ENCODE measurements around the gene STYXL2. TPM values are rescaled to one million over a fixed set of nuclear protein-coding genes. Genes with fewer than 3 reads are reported as not detected.

Gene STYXL2
- total RNA-seq, 1 donor from 2014 or later = 12.5 TPM

DNA sequence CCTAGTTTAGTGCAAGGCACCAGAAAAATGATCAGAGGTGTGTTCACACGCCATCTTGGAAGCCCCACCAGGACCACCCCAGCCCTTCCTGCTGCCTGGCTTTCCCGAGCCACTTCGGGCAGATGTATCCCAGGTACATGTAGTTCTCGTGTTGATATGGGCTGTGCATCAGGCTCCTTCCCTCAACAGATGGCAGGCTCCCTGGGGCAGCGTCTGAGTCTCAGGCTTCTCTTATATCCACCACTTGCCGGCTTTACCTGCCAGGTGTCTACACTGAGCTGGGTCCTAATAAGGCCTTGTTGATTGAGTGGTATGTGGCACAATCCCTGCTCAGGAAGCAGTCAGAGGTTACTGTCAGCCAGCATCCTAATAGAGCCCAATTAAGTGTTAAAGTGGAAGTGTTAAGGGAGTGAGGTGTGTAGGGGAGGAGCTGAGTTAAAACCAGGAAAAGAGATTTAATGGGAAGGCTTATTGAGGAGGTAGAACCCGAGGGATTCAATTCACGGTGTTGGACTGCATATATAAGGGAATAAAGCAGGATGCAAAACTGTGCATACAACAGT lies 12.2 kb upstream of the STYXL2 start:
- DNase-seq = no peak

DNA sequence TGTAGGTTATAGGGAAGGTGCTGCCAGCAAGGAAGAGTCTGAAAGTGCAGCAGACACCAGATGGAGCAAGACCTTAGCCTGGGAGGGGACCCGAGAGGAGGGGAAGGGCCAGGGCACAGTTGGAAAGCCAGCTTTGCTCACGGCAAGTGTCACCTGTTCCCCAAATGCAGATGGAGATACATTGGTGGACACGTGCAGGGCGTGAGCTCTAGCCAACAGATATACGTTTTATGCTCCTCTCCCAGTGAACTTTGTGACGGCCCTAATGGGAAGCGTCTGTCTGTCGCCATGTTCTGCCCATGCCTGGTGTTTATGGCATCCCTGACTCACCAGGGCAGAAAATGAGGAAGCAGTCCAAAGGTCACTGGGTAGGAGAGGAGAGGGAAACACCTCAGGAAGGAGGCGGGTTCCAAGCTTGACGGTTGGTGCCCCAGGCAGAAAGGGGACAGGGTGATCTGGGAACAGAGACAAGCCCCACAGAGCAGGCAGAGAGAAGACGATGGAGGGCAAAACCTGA lies 11.3 kb upstream of the STYXL2 start:
- no peak for DNase-seq

DNA sequence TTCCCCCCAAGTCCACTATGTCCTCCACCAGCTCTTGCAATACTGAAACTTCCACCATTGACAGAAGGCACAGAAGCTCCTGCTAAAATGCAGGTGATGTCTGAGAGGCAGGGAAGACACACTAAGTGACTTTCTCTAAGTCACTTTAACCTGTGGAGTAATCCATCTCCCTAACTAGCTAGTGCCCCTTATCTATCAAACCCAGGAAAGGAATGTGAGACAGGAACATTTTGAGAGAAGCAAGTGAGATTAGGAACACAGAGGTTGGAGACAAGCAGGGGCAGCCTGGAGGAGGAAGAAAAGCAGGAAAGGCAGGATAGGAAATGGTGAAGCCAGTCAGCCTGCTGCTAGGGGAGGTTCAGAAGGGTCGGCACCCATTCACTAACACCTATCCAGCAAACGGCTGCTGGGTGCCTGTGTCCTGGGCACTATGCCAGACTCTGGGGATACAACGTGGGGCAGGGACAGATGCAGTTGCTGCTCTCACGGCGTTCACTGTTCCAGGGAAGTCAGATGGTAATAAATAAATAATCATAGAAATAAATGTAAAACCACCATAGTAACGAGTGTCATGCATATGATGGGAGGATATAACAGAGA lies 10.7 kb upstream of the STYXL2 start:
- DNase-seq = no peak

DNA sequence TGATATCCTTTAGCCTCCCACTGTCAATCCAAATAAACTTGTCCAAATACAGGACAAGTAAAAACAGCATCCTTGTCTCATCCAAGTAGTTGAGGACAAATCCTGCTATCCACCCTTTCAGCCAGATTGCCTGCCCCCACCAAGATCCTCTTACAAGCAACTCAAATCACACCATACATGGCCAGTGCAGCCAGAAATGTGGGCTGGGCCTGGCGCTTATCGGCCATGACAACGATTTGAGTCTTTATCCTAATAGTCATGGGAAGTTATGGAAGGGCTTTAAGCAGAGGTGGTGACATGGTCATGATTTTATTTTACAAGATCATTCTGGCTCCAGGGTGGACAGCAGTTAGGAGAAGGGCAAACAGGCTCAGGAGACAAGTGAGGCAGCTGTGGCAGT lies 10.0 kb upstream of the STYXL2 start:
- DNase-seq = no peak

GRCh38 chr1:167084757-167085156 lies 9.1 kb upstream of the STYXL2 start:
- DNase-seq = no peak

DNA sequence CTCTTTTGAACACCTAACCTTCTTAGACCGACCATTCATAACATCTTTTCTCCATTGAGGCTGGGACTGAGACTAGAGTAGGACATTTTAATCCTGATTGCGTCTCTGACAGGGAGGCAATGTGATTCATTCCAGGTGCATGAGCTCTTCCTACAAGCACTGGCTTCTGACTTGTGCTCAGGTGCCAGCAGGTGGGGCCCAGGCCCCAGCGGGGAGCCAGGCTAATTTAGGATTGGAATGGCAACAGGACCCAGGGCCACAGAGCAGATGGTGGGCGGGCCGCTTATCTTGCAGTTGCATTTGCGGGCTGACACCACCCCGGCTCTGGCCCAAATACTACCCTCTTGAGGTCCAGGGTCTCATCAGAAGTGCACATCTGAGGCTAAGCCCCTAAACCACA lies 7.8 kb upstream of the STYXL2 start:
- DNase-seq = no peak

- DNase-seq = no peak
Measured at GRCh38 chr1:167086768-167087167, 7.1 kb upstream of the STYXL2 start.

GRCh38 chr1:167088746-167089417 lies 5.0 kb upstream of the STYXL2 start:
- no peak for DNase-seq

GRCh38 chr1:167089939-167090313 lies 3.9 kb upstream of the STYXL2 start:
- no peak for DNase-seq

- DNase-seq = no peak
Measured at GRCh38 chr1:167090314-167090942, 3.4 kb upstream of the STYXL2 start, which contains the start of gene GPA33. Gene GPA33, minus strand, starts transcription at chr1:167090377. Its CDS starts 90 bp downstream, at chr1:167090287.

DNA sequence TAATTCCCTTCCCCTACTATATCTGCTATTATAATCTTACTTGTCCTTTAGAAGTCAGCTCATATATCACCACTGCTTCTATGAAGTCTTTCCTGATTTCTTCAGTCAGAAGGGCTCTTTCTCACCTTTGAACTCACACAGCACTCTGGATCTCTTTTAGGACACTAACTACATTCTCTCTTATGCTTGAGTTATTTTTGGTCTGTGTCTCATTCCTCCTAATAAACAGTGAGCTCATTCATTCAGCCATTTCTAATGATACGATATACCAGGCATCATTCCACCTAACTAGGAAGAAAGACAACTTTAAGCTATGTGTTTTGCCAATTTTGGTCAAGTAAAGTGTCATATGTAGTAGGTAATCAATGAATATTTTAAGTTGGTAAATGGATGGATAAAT lies 1.2 kb upstream of the STYXL2 start:
- DNase-seq = no peak

GRCh38 chr1:167094690-167095089 lies 815 bp downstream of the STYXL2 start:
- no peak for DNase-seq

GRCh38 chr1:167095368-167095767 lies 1.5 kb downstream of the STYXL2 start:
- no peak for DNase-seq

DNA sequence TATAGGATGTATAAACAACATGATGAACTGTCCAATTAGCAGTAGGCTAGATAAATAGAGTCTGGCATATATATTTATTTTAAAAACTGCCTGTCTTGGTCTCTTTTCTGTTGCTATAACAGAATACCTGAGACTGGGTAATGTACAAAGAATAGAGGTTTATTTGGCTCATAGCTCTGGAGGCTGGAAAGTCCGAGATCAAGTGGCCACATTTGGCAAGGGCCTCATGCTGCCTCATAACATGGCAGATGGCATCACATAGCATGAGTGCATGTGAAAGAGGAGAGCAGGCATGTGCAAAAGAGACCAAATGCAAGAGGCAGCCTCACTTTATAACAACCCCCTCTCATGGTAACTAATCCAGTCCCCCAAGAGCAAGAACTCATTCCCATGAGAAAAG lies 6.0 kb downstream of the STYXL2 start:
- no peak for DNase-seq

DNA sequence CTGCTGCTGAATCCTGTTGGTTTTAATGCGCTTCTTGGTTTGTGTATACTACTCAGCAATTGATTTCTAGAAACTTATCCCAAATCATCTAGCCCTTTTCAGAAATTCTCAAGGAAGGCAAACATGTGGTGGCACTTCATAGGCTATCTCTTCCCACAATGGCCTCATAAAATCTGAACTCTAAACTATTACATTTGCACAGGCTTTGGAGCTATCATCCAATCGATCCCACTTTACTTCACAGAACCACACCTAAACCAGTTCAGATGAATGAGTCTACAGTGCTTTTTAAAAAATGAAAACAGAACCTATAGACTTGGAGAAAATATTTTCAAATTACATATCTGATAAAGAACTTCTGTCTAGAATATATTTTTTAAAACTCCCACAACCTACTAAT lies 6.9 kb downstream of the STYXL2 start:
- no peak for DNase-seq

GRCh38 chr1:167101754-167102153 lies 7.9 kb downstream of the STYXL2 start:
- no peak for DNase-seq

DNA sequence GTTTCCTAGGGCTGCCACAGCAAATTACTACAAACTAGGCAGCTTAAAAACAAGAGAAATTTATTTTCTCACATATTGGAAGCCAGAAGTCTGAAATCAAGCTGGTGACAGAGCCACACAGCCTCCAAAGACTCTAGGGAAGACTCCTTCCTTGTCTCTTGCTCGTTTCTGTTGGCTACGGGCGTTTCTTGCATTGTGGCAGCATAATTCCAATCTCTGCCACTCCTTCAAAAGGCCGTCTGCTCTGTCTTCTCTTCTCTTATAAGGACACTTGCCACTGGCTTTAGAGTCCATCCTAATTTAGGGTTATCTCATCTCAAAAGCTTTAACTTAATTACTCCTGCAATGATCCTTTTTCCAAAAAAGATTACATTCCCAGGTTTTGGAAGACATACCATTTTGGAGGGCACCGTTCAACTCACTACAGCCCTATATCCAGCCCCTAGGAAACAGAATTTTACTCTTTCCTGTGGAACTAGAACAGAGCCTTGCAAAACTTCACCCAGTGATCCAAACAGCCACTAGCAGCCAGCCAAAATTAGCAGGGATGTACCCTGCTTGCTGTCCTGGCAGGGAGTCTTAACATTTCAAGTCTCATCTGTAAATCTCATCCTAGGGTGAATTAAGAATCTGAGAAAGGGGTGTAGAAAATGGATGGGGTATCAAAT lies 9.2 kb downstream of the STYXL2 start:
- no peak for DNase-seq

GRCh38 chr1:167104256-167104633 lies 10.4 kb downstream of the STYXL2 start:
- no peak for DNase-seq

DNA sequence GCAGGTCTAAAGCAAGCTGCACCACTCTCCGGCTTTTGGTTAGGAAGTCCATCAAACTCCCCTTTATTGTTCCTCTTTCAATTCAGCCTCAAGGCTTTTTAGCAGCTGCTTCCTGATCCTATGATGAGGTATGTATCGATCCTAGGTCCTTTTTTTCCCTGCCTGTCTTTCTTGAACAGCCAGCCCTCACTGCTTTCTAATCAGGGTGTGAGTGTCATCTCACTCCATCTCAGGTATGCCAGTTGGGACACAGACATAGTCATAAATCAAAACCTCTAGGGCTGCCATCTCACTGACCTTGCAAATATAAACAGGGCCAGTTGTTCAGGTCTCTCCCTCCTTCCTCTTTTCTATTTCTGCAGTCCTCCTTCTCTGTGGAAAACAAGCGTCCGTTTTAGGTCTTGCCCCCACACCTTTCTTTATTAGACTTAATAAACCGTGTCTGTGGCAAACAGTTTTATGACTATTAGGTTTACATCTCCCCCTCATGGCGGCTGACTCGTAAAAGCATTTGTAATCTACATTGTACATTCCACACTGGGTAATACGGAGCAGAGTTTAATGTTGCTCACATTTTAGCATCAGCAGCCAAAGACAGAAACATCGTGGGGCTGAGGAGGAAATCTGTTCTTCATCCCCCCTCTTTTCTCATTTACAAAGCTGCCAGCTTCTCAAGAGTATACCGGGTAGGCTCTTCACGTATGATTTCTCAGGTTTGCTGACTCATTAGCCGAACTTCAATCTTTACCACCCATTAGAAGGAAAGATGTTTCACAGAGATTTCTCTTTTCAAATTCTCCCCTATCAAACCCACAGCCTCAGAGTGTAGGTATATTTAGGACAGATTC lies 11.6 kb downstream of the STYXL2 start:
- DNase-seq = no peak

GRCh38 chr1:167106119-167106461 lies 12.2 kb downstream of the STYXL2 start:
- no peak for DNase-seq

DNA sequence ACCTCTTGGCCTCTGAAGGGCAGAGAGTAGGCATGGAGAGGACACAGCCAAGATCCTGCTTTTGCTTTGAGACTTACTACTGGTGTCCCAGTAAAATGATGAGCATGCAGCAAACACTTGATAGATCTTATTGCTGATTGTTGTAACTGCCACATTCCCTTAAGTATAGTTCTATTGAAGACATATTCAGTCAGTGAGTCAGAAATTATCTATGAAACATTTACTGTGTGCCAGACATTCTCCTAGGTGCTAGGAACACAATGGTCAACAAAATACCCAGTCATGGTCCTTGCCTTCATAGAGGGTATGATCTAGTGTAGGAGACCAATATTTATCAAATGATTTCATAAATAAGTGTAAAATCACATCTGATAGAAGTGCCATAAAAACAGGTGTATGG lies 13.6 kb downstream of the STYXL2 start:
- no peak for DNase-seq

DNA sequence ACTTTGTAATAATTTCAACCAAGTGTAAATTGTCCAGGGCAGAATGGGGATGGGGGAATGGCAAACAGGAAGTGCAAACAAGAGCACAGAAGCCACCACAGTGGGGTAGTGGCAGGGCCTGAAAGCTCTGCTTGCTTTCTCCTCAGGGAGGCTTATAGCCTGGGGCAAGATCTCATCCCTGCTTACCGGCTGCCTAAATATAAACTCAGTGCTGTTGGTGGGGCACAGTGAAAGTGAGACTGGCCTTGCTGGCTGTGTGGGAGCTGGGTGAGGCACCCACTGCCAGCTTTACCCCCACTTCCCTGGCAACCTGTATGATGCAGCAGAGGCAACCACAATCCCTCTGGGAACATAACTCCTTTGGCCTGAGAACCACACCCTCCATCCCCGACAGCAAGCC lies 15.2 kb downstream of the STYXL2 start:
- no peak for DNase-seq

Measured in skin of body (tissue), 2 donors.